Islet precursor cell (in vitro differentiated cells): Measurements from ENCODE around the gene CCL26.
A peak's percentile ranks its signal among the peaks of the same experiment; 100 is the strongest.
"Not testable (repeated sequence)": the region's sequence is repeated elsewhere in the genome, so short reads cannot be mapped to it uniquely, and the experiment has no call there.

ENCODE experiments used
- DNase-seq: peaks from one replicate; pipeline ENCODE4 v3.0.0-alpha.2; 2018

The CCL26 gene

DNA sequence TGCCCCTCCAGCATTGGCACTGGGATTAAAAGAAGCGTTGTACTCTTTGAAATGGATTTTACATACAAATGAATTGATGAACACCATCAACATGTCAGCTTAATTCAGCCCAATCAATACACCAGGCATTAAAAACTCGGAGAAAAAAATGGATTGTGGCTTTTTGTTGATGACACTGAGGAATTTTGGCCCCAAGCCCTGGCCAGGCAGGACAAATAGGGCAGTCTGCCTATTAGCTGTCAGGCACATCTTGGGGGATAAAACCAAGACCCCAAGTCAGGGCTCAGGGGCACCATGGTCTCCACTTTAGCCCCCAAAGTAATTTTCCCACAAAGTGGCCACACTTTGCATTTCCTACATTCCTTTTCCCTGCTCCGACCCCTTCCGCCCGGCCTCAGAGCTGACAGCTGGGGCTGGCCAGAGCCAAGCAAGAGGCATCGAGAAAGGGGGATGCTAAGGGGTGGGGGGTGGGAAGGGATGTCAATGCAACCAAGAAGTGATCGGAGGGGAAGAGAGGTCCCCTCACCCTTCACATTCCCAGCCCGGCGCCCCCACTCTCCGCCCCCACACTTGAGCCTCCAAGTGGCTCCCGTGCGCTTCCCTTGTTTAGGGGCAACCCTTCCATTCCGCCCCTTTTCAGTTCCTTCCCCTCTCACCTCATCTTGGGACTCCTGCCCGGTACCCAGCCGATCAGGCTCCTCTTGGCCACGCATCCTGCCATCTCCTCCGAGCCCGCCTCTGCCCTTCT, 34.0 kb downstream of the CCL26 start:
- DNase-seq, result peak; percentile 70

DNA sequence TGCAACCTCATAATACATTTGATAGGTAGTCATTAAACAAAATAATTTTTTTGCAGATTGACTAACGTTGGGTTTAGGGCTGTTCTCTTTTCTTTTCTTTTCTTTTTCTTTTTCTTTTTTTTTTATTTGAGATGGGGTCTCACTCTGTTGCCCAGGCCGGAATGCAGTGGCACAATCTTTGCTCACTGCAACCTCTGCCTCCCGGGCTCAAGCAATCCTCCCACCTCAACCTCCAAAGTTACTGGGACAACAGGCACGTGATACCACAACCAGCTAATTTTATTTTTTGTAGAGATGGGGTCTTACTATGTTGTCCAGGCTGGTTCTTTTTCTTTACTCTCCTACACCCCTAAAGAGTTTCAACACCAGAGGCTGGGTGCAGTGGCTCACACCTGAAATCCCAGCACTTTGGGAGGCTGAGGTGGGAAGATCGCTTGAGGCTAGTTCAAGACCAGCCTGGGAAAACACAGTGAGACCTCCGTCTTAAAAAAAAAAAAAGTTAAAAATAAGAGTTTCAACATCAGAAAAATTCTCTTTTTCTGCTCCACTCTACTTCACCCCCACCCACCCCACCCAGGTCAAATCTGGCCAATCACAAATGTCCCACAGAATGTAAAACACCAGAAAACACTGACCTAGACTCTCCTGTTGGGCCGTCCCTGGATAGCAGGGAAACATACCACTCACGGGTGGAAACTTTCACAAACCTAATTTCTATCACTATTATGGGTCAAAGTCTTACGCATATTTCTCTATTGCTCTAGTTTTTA, 36.2 kb downstream of the CCL26 start:
- no peak for DNase-seq

DNA sequence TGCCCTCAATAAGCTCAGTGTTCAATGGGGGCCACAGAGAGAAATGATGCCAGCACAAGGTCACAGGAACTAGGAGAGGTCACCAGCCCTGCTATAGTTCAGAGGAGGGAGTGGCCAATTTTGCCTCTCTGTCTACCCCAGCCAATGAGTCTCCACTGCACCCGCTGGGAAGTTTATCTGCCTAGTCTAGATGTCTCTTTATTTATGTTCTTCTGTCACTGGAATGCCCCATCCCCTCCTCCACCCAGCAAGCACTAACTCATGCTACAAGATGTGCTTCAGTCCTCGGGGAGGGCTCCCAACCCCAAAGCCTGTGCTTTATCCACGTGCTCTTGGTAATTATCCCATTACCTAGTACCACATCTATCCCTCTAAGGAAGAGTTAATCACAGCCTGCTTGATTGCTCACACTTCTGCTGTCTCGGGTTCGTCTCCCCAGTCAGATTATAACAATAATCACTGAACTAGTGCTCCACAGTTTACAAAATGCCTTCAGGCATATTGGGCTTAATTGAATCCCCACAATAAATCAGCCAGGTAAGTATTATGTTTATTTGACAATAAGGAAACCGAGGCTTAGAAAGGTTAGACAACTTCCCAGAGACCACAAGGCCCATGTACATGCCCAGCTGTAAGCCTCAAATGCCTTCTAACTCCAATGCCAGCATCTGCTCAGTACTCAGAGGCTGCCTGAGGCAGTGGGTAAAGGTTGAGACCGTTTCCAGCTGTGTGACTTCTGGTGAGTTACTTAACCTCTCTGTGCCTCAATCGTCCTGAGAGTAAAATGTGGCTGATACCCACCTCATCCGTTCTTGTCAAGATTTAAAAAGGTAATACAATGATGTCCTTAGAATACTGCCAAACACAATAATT, 37.2 kb downstream of the CCL26 start:
- peak; percentile 76 for DNase-seq

DNA sequence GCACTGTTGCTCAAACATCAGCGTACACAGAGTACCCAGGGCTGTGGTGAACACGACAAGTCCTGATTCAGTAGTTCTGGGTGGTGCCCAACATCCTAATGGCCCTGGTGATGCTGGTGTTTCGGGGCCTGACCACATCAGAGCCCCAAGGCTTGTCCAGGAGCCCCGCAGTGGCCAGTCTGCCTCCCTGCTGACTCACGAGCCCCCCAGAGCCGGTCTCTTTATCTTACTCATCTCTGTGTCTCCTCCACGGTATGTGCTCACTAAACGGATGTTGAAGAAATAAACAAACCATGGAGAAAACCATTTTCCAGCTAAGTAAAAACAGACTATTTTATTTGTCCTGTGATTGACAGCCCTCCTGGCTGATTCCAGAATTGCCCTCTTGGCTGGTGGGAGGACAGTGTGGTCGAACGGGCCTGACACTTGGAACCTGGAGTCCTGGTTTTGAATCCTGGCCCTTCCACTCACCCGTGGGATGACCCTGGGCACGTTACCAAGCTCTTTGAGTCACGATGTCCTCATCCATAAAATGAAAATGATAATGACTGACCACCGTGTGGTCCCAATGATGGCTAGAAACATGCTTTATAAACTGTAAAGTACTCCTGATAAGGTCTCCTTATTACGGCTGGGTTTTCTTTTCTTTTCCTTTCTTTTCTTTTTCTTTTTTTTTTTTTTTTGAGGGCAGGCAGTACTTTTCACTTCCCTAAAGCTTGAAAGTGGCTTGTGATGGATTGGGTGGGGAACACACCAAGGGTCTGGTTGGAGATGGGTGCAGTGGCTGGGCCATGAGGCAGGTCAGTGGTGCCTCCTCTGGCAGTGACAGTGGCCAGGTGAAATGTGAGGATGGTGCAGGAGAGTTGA, 39.0 kb downstream of the CCL26 start:
- peak; percentile 75 for DNase-seq

DNA sequence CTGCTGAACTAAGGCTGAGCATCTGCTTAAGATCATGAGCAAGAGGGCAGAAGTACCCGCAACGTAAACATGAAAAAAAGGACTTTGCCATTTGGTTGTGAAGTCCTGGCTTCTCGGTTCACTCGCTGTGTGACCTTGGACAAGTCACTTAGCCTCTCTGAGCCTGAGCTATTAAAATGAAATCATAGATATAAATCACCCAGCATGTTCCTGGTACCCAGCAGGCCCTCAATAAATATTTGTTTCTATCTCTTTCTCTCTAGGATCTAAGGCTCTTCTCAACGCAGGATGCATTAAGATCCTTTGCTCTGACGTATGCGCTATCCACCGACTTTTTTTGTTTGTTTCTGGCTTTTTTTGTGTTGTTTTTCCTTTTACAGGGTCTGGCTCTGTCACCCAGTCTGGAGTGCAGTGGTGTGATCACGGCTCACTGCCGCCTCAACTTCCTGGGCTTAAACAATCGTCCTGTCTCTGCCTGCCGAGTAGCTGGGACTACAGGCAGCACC, 39.9 kb downstream of the CCL26 start:
- DNase-seq, result no peak

DNA sequence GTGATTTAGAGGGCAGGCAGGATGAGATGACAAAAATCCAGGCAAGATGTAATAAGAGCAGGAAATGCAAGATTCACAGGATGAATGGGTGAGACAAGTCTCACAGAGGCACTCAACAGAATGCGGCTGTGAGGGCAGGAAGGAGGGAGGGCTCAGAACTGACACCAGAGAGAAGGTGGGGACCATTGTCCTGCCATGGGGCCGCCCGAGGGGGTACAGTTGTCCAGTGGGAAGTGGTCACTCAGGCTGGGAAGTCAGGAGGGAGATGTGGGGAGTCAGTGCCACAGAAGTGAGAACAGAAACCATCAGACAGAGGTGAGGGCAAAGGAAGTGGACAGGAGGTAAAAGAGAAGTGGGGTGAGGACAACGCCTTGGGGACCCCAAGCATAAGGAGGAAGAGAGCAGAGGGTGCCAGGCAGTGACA, 42.1 kb downstream of the CCL26 start:
- DNase-seq, result no peak

DNA sequence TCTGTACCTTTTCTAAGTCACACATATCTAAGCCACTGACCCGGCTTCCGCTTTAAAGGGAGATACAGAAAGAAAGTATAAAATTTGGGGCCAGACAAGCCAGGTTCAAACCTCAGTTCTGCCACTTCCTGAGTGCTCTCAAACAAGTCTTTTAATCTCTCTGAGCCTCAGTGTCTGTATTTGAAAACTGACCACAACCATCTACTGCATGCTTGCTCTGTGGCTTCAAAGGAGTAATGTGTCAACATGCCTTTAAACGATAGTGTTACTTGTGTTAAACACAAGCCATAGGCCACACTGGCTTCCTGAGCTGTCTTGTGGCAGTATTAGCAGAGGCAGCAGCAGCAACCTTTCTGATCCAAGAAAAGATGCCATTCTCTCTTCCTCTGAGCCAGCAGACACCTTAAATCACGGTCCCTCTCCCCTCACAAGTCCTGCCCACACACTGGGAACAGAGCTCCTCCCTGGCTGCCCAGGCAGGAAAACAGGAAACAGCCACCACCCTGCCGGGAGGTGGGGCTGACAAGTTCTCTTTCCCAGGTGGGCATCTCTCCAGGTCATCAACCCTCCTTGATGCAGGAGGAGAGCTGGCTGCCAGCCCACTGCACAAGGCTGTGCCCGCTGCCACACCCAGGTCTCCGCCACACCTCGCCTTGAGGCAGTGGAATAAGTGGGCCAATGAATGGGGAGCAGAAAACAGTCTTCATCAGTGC, 44.0 kb downstream of the CCL26 start:
- DNase-seq, result peak; percentile 88

DNA sequence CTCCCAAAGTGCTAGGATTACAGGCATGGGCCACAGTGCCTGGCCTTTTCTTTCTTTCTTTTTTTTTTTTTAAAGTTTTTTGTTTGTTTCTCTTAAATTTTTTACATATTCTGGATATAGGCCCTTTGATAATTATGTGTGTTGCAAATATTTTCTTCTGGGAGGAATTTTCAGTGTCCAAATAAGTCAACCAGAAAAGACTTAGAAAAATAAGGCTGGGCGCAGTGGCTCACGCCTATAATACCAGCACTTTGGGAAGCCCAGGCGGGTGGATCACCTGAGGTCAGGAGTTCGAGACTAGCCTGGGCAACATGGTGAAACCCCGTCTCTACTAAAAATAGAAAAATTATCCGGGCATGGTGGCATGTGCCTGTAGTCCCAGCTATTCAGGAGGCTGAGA, 44.7 kb downstream of the CCL26 start:
- not testable (repeated sequence) for DNase-seq

DNA sequence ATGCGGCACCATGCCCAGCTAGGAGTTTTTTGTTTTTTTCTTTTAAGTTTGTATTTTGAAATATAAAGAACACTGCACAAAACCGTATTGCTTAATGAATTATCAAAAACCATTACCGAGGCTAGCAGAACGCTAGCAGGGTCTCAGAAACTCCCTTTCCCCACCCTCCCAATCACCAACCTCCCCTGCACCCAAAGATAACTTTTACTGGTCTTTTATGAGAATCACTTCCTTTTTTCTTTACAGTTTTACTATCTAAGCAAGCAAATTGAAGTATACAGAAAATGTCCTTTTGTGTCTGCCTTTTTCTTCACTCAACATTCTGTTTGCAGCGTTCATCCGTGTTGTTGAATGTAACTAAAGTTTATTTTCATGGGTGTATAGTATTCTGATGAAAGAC, 46.7 kb downstream of the CCL26 start:
- no peak for DNase-seq

DNA sequence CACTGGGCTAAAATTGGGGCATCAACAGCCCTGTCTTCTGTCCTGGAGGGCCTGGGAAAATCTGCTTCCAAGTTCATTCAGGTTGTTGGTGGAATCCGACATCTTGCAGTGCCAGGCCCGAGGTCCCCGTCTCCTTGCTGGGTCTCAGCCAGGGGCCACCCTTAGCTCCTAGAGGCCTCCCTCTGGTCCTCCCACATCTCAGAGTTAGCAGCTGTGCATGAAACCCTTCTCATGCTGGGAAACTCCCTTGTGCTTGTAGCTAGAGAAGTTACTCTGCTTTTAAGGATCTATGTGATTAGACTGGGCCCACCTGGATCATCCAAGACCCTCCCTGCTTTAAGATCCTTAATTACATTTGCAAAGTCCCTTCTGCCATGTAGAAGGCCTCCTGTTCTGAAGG, 48.6 kb downstream of the CCL26 start:
- no peak for DNase-seq

DNA sequence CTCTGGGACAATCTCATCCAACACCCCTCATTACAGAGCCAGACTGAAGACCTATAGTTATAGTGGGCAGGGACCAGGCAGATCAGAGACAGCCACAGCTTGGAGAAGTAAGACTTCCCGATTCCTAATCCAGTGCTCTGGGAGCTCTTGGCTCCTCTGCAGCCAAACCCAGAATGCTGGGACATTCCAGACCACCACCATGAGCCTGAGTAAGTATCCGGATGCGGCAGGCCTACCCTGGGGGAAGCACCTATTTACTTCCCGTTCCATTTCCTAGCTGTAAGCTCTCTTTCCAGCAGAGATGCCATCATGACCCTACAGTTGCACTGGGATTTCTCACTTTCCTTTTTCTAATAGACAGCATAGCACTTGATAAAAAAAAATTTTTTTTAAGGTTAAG, 49.6 kb downstream of the CCL26 start:
- no peak for DNase-seq

DNA sequence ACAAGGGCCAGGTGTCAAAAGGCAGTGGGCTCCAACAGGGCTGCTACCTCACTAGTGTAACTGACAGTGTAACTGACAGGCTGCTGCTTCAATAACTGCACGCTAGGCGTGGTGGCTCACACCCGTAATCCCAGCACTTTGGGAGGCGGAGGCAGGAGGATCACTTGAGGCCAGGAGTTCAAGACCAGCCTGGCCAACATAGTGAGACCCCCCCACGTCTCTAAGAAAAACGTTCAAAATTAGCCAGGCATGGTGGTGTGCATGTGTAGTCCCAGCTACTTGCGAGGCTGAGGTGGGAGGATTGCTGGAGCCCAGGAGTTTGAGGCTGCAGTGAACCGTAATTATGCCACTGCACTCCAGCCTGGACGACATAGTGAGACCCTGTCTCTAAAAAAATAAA, 50.1 kb downstream of the CCL26 start:
- DNase-seq, result not testable (repeated sequence)

DNA sequence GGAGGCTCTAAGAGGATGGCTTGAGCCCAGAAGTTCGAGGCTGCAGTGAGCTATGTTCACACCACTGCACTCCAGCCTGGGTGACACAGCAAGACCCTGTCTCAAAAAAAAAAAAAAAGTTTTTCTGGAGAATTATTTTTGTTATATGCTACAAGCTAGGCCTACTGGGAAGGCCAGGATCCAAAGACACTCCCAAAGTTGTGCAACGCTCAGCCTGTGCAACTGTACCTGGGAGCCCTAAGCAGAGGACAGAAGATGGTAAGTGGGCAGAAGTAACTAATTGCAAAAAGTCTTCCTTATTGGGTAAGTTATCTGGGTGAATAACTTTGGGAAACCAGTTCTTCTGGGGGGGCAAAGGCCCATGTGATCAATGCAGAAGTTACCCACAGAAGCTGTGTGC, 50.6 kb downstream of the CCL26 start:
- no peak for DNase-seq

DNA sequence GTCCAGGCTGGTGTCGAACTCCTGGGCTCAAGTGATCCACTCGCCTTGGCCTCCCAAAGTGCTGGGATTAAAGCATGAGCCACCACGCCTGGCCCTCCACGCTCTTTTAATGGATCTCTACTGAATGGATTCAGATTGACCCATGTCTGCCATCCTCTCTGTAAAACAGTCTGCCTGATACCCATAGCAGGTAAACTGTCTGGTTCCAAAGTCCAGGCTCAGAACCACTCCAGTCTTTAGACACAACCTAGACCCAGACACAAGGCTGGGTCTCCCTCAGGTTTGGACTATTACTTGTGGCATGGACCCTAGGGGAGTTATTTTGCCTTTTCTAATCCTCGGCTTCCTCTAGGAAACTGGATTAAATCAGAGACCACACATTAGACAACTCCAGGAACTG, 52.4 kb downstream of the CCL26 start:
- DNase-seq, result no peak
